Fibroblast of lung (primary cell): ENCODE data around the gene LIPA. TPM values are rescaled to one million over a fixed set of nuclear protein-coding genes. Genes with fewer than 3 reads are reported as not detected.

Source experiments
- DNase-seq, 2 donors: peaks; one replicate each; pipeline versions ENCODE4 v3.0.0 to v3.0.0-alpha.2; 2010; ENCODE audit warnings: low read depth in 2 of 2
- H2AFZ ChIP-seq: 2 replicates; pipeline ENCODE4 v1.5.1; 2012; ENCODE audit warnings: low read length, control low read depth, inconsistent platforms
- H3K27ac ChIP-seq: 2 replicates; pipeline ENCODE4 v1.5.1; 2011; ENCODE audit warnings: low read length, control low read depth; ENCODE audit not compliant: insufficient read depth
- H3K27me3 ChIP-seq: 2 replicates; pipeline ENCODE4 v1.5.1; 2011; ENCODE audit warnings: mild to moderate bottlenecking, low read length; ENCODE audit not compliant: control insufficient read depth, insufficient read depth
- H3K36me3 ChIP-seq: 2 replicates; pipeline ENCODE4 v1.5.1; 2011; ENCODE audit warnings: low read length; ENCODE audit not compliant: control insufficient read depth, insufficient read depth
- H3K4me1 ChIP-seq: 2 replicates; pipeline ENCODE4 v1.5.1; 2011; ENCODE audit warnings: low read length; ENCODE audit not compliant: control insufficient read depth, insufficient read depth; ENCODE audit errors: extremely low read depth
- H3K4me2 ChIP-seq: 2 replicates; pipeline ENCODE4 v1.5.1; 2011; ENCODE audit warnings: low read length, control low read depth; ENCODE audit not compliant: insufficient read depth; ENCODE audit errors: extremely low read depth
- H3K4me3 ChIP-seq, 4 experiments: fragments of 200-600 bp in 1 of 4; sonication (generic) in 1 of 4; replicated peaks in 1 of 4; 2 replicates each; pipeline ENCODE4 v1.5.1; 2011 to 2016; ENCODE audit warnings: low read length in 4 of 4, low read depth in 3 of 4, mild to moderate bottlenecking in 3 of 4, control low read depth in 2 of 4, inconsistent platforms in 1 of 4, mixed read lengths in 1 of 4; ENCODE audit not compliant: insufficient read depth in 1 of 4; ENCODE audit errors: control extremely low read depth in 1 of 4
- H3K79me2 ChIP-seq: 2 replicates; pipeline ENCODE4 v1.5.1; 2012; ENCODE audit warnings: mild to moderate bottlenecking, low read length, inconsistent platforms; ENCODE audit not compliant: control insufficient read depth, insufficient read depth
- H3K9ac ChIP-seq: 2 replicates; pipeline ENCODE4 v1.5.1; 2011; ENCODE audit warnings: mild to moderate bottlenecking, low read length, control low read depth; ENCODE audit not compliant: insufficient read depth
- H3K9me3 ChIP-seq: 2 replicates; pipeline ENCODE4 v1.5.1; 2012; ENCODE audit warnings: low read depth, low read length; ENCODE audit not compliant: control insufficient read depth, insufficient read depth
- H4K20me1 ChIP-seq: 2 replicates; pipeline ENCODE4 v1.5.1; 2011; ENCODE audit warnings: low read length; ENCODE audit not compliant: control insufficient read depth, insufficient read depth; ENCODE audit errors: extremely low read depth
- CTCF ChIP-seq, 2 donors: IDR thresholded peaks in 1 of 2; conservative IDR thresholded peaks in 1 of 2; 1 replicate in 1 of 2; 2 replicates in 1 of 2; pipeline ENCODE4 v1.5.1; 2011 to 2012; ENCODE audit warnings: low read length in 2 of 2, control low read depth in 1 of 2, inconsistent platforms in 1 of 2, low read depth in 1 of 2, mild to moderate bottlenecking in 1 of 2
- EZH2 ChIP-seq: IDR thresholded peaks from 2 replicates; pipeline ENCODE4 v1.5.1; 2012; ENCODE audit warnings: low read length, control low read depth, mild to moderate bottlenecking; ENCODE audit errors: missing control alignments
- polyA plus RNA-seq, 2 donors: library from polyadenylated mRNA; depleted of rRNA in 1 of 2; stranded (reverse) in 1 of 2; unstranded in 1 of 2; fragments of >200 nt; gene quantifications; 2 replicates each; pipeline ENCODE4 v1.2.1, GENCODE V29; 2011 to 2012; ENCODE audit warnings: missing spikeins in 1 of 2
- total RNA-seq: library from RNA; depleted of rRNA; stranded (reverse); fragments of >200 nt; gene quantifications from 2 replicates; pipeline ENCODE4 v1.2.1, GENCODE V29; 2014

The LIPA gene
- total and polyA plus RNA-seq, 2 donors (not counting 1 experiment from before 2014, with no cell fraction given): 72.3 to 105 TPM

DNA sequence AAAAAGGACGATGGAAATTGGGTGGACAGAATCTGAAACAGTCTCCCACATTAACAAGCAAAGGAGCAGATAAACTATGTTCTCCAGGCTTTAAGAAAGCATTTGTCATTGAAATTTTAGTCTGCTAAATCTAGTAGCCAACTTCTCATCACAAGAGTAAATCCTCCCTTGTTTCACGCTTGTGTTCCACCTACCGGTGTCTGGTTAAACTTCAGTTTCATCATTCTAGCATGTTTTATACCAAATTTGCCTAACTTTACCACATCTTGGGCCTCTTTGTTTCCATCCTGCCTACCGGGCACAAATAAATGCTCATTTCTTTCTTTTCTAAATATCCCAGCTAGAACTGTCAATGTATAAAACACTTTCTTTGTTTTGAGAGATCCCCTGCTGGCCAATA is 5.8 kb downstream of the LIPA start:
- H3K27ac ChIP-seq: no peak overlapping the region
- no peak for DNase-seq
- H3K79me2 ChIP-seq: peaks cover 2% of the 10 kb centered on the region
- TF ChIP-seq EZH2 (no peak), CTCF (conservative IDR thresholded peaks at IDR 0.05 in 1 of 2, IDR thresholded peaks at IDR 0.05 in 1 of 2; ENCODE audit: low read depth in 1 of 2, low read length in 2 of 2) (no peak)
- no peak overlapping the region for H3K9ac ChIP-seq
- H3K27me3 ChIP-seq: no peaks in the 10 kb centered on the region
- no peaks in the 10 kb centered on the region for H3K4me1 ChIP-seq
- no peaks in the 10 kb centered on the region for H3K9me3 ChIP-seq
- H3K4me3 ChIP-seq: no peak overlapping the region
- H3K4me2 ChIP-seq: no peak overlapping the region
- H3K36me3 ChIP-seq: no peaks in the 10 kb centered on the region
- no peaks in the 10 kb centered on the region for H4K20me1 ChIP-seq
- no peak overlapping the region for H2AFZ ChIP-seq

- Histone ChIP-seq H3K9me3 (no peaks in the 10 kb centered on the region), H3K36me3 (no peaks in the 10 kb centered on the region), H3K27me3 (no peaks in the 10 kb centered on the region), H4K20me1 (no peaks in the 10 kb centered on the region), H2AFZ (no peak overlapping the region), H3K4me2 (no peak overlapping the region), H3K9ac (no peak overlapping the region), H3K4me1 (no peaks in the 10 kb centered on the region), H3K79me2 (no peaks in the 10 kb centered on the region), H3K4me3 (no peak overlapping the region), H3K27ac (no peak overlapping the region)
- TF ChIP-seq CTCF (conservative IDR thresholded peaks at IDR 0.05 in 1 of 2, IDR thresholded peaks at IDR 0.05 in 1 of 2; ENCODE audit: low read depth in 1 of 2, low read length in 2 of 2) (no peak), EZH2 (no peak)
- peak in 1 of 2 donors; percentile 11 for DNase-seq
Observed at GRCh38 chr10:89242840-89243568, 8.6 kb downstream of the LIPA start.

- H3K79me2 ChIP-seq: no peaks in the 10 kb centered on the region
- no peak for TF ChIP-seq EZH2
- H3K4me2 ChIP-seq: no peak overlapping the region
- H3K4me1 ChIP-seq: no peaks in the 10 kb centered on the region
- H3K9me3 ChIP-seq: no peaks in the 10 kb centered on the region
- H3K27ac ChIP-seq: no peak overlapping the region
- H3K9ac ChIP-seq: no peak overlapping the region
- H4K20me1 ChIP-seq: no peaks in the 10 kb centered on the region
- H3K4me3 ChIP-seq: no peak overlapping the region
- no peak for DNase-seq
- H3K36me3 ChIP-seq: no peaks in the 10 kb centered on the region
- H3K27me3 ChIP-seq: no peaks in the 10 kb centered on the region
- no peak overlapping the region for H2AFZ ChIP-seq
Observed at GRCh38 chr10:89242345-89242684, 9.3 kb downstream of the LIPA start.
